H1 (cell line): ENCODE data around the gene PTPRG. TPM values are rescaled to one million over a fixed set of nuclear protein-coding genes. Genes with fewer than 3 reads are reported as not detected.

Source experiments
- EP300 ChIP-seq, 2 experiments: IDR thresholded peaks; 1 replicate in 1 of 2; 2 replicates in 1 of 2; pipeline ENCODE4 v1.6.1; 2011 to 2012; ENCODE audit warnings: low read depth in 2 of 2, low read length in 2 of 2, mild to moderate bottlenecking in 2 of 2, borderline replicate concordance in 1 of 2, inconsistent platforms in 1 of 2, moderate library complexity in 1 of 2
- GABPA ChIP-seq: IDR thresholded peaks from 2 replicates; pipeline ENCODE4 v1.6.1; 2011; ENCODE audit warnings: mild to moderate bottlenecking, low read length, moderate library complexity, borderline replicate concordance; ENCODE audit not compliant: insufficient read depth
- MAX ChIP-seq: IDR thresholded peaks from 2 replicates; pipeline ENCODE4 v1.6.1; 2012; ENCODE audit warnings: inconsistent platforms
- RNF2 ChIP-seq: fragments of 200-900, 300-1000 bp; sonication (generic); IDR thresholded peaks from 2 replicates; pipeline ENCODE4 v1.7.1; 2016; ENCODE audit warnings: borderline replicate concordance, low read depth, mild to moderate bottlenecking, antibody characterized with exemption, low read length; ENCODE audit not compliant: poor library complexity, severe bottlenecking; ENCODE audit errors: missing control alignments
- SIN3A ChIP-seq, 2 experiments: IDR thresholded peaks in 1 of 2; conservative IDR thresholded peaks in 1 of 2; 2 replicates each; pipeline ENCODE4 v1.6.1; 2011 to 2012; ENCODE audit warnings: low read length in 2 of 2, improper control_type of control experiment in 1 of 2, low read depth in 1 of 2, mild to moderate bottlenecking in 1 of 2
- YY1 ChIP-seq: IDR thresholded peaks from 2 replicates; pipeline ENCODE4 v1.6.1; 2011; ENCODE audit warnings: low read depth, mild to moderate bottlenecking, low read length
- polyA plus RNA-seq, 7 experiments: library from polyadenylated mRNA; depleted of rRNA in 3 of 7; stranded (reverse) in 5 of 7; unstranded in 2 of 7; fragments of >200 nt in 5 of 7; fragments of 200-250 nt in 2 of 7; gene quantifications; 1 replicate in 5 of 7; 2 replicates in 1 of 7; 4 replicates in 1 of 7; pipeline versions ENCODE4 v1.2.1 to v1.2.3, GENCODE V29; 2011 to 2013; ENCODE audit warnings: missing spikeins in 2 of 7, mixed read lengths in 2 of 7
- total RNA-seq: library from RNA; stranded (reverse); fragmentation: NEBNext Ultra II Directional; extraction: Animal tissue kit (Norgen Biotek cat#: 25700); gene quantifications from 2 replicates; pipeline ENCODE4 v1.2.1, GENCODE V29; 2021

Gene PTPRG
- total and polyA plus RNA-seq, 2 of the 8 experiments (the other 6 are each of a cell fraction or from before 2014, with no cell fraction given) = 23.3 to 96.2 TPM

GRCh38 chr3:62149539-62149938 is 588.2 kb downstream of the PTPRG start (continued):
- TF ChIP-seq MAX (no peak), SIN3A (conservative IDR thresholded peaks at IDR 0.05 in 1 of 2, IDR thresholded peaks at IDR 0.05 in 1 of 2; ENCODE audit: low read depth in 1 of 2, low read length in 2 of 2) (no peak), RNF2 (no peak), YY1 (no peak), EP300 (IDR thresholded peaks at IDR 0.05; ENCODE audit: borderline replicate concordance in 1 of 2, low read depth in 2 of 2, low read length in 2 of 2) (no peak), GABPA (no peak)
- TF ChIP-seq, all 59 proteins: peak for 0
